ENCODE results near the gene GTPBP4. TPM values are rescaled to one million over a fixed set of nuclear protein-coding genes. Genes with fewer than 3 reads are reported as not detected.

GTPBP4 gene
- total and polyA plus RNA-seq, 4 donors, result 9.8 to 15.1 (median 12.1) TPM

GRCh38 chr10:1048732-1049424, 60.6 kb downstream of the GTPBP4 start, which contains the start of gene IDI1:
TSS of gene IDI1 (minus strand) at chr10:1049119. CDS start at chr10:1049003, 116 bp downstream.
- TF ChIP-seq, protein P1, sequence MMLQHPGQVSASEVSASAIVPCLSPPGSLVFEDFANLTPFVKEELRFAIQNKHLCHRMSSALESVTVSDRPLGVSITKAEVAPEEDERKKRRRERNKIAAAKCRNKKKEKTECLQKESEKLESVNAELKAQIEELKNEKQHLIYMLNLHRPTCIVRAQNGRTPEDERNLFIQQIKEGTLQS (IDR thresholded peaks at IDR 0.05), result no peak
- TF ChIP-seq FOXA1 (IDR thresholded peaks at IDR 0.05) (peak; percentile 75), NR2F2 (IDR thresholded peaks at IDR 0.05) (peak; percentile 29), RXRA (IDR thresholded peaks at IDR 0.05) (peak; percentile 53 to 57), SP1 (IDR thresholded peaks at IDR 0.05) (peak; percentile 87), EGR1 (IDR thresholded peaks at IDR 0.05; ENCODE audit: low read depth in 2 of 2) (no peak), RAD21 (IDR thresholded peaks at IDR 0.05) (peak in 1 of 2 donors; percentile 22), TAF1 (conservative IDR thresholded peaks at IDR 0.05) (peak; percentile 70), FOXA2 (IDR thresholded peaks at IDR 0.05) (no peak), GABPA (IDR thresholded peaks at IDR 0.05 in 1 of 2, conservative IDR thresholded peaks at IDR 0.05 in 1 of 2) (peak; percentile 62 to 88), JUND (IDR thresholded peaks at IDR 0.05) (peak; percentile 26 to 37), REST (IDR thresholded peaks at IDR 0.05) (peak; percentile 92), YY1 (IDR thresholded peaks at IDR 0.05) (peak; percentile 90), ZBTB33 (IDR thresholded peaks at IDR 0.05) (peak; percentile 60)
- Histone ChIP-seq H3K4me3 (ENCODE audit: low read depth in 1 of 3, low read length in 3 of 3) (peak within 1 kb of the TSS; percentile 81 to 100 (median 90)), H3K36me3 (ENCODE audit: control insufficient read depth in 4 of 4, insufficient read depth in 3 of 4, low read depth in 1 of 4, low read length in 3 of 4) (peaks cover 2 to 4% (median 2%) of the 10 kb centered on the region in 4 donors), H3K9ac (ENCODE audit: low read depth in 1 of 2, low read length in 2 of 2) (peak within 1 kb of the TSS; percentile 76 to 97), H3K4me1 (ENCODE audit: control insufficient read depth in 4 of 4, insufficient read depth in 4 of 4, low read length in 3 of 4) (peaks cover 0 to 65% (median 32%) of the 10 kb centered on the region in 4 donors), H3K9me3 (ENCODE audit: control insufficient read depth in 4 of 4, low read length in 3 of 4) (no peaks in the 10 kb centered on the region), H3K27me3 (ENCODE audit: control insufficient read depth in 4 of 4, insufficient read depth in 4 of 4, low read length in 3 of 4) (no peaks in the 10 kb centered on the region), H3K27ac (ENCODE audit: low read depth in 1 of 2, low read length in 2 of 2) (peak within 1 kb of the TSS; percentile 96 to 99)
- peak; percentile 97 for DNase-seq (ENCODE audit: low spot score)
- WGBS, result under 1% methylated on average over 83 of the region's 83 CpGs

GRCh38 chr10:1049425-1049958, 61.3 kb downstream of the GTPBP4 start:
- no peak for DNase-seq (ENCODE audit: low spot score)
- H3K4me3 ChIP-seq (ENCODE audit: low read depth in 1 of 3, low read length in 3 of 3), result peak overlapping the region; percentile 73 to 90 (median 81)
- peaks cover 2 to 6% (median 2%) of the 10 kb centered on the region in 4 donors for H3K36me3 ChIP-seq (ENCODE audit: control insufficient read depth in 4 of 4, insufficient read depth in 3 of 4, low read depth in 1 of 4, low read length in 3 of 4)
- TF ChIP-seq, protein P2, sequence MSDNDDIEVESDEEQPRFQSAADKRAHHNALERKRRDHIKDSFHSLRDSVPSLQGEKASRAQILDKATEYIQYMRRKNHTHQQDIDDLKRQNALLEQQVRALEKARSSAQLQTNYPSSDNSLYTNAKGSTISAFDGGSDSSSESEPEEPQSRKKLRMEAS (IDR thresholded peaks at IDR 0.05), result no peak
- TF ChIP-seq NR2F2 (IDR thresholded peaks at IDR 0.05) (no peak), FOXA2 (IDR thresholded peaks at IDR 0.05) (no peak), JUND (IDR thresholded peaks at IDR 0.05) (no peak), EGR1 (IDR thresholded peaks at IDR 0.05; ENCODE audit: low read depth in 2 of 2) (no peak), SP1 (IDR thresholded peaks at IDR 0.05) (no peak), REST (IDR thresholded peaks at IDR 0.05) (no peak)
- TF ChIP-seq, protein P3, sequence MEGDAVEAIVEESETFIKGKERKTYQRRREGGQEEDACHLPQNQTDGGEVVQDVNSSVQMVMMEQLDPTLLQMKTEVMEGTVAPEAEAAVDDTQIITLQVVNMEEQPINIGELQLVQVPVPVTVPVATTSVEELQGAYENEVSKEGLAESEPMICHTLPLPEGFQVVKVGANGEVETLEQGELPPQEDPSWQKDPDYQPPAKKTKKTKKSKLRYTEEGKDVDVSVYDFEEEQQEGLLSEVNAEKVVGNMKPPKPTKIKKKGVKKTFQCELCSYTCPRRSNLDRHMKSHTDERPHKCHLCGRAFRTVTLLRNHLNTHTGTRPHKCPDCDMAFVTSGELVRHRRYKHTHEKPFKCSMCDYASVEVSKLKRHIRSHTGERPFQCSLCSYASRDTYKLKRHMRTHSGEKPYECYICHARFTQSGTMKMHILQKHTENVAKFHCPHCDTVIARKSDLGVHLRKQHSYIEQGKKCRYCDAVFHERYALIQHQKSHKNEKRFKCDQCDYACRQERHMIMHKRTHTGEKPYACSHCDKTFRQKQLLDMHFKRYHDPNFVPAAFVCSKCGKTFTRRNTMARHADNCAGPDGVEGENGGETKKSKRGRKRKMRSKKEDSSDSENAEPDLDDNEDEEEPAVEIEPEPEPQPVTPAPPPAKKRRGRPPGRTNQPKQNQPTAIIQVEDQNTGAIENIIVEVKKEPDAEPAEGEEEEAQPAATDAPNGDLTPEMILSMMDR (IDR thresholded peaks at IDR 0.05; ENCODE audit: low read depth, low read length, missing input control), result no peak
- under 1% methylated on average over 34 of the region's 34 CpGs for WGBS
- peaks cover 0 to 67% (median 38%) of the 10 kb centered on the region in 4 donors for H3K4me1 ChIP-seq (ENCODE audit: control insufficient read depth in 4 of 4, insufficient read depth in 4 of 4, low read length in 3 of 4)
- no peaks in the 10 kb centered on the region for H3K27me3 ChIP-seq (ENCODE audit: control insufficient read depth in 4 of 4, insufficient read depth in 4 of 4, low read length in 3 of 4)
- peak overlapping the region; percentile 96 to 99 for H3K27ac ChIP-seq (ENCODE audit: low read depth in 1 of 2, low read length in 2 of 2)
- peak overlapping the region; percentile 12 to 97 for H3K9ac ChIP-seq (ENCODE audit: low read depth in 1 of 2, low read length in 2 of 2)
- no peaks in the 10 kb centered on the region for H3K9me3 ChIP-seq (ENCODE audit: control insufficient read depth in 4 of 4, low read length in 3 of 4)
